Right atrium auricular region (tissue), 2 donors: ENCODE results near the gene LRRK1. TPM values are rescaled to one million over a fixed set of nuclear protein-coding genes. Genes with fewer than 3 reads are reported as not detected.

Experiments
- DNase-seq: peaks from one replicate; pipeline ENCODE4 v3.0.0-alpha.2; 2019; ENCODE audit warnings: low spot score
- H3K27ac ChIP-seq, 2 donors: fragments of 200-600 bp; sonication (generic); 1 replicate in 1 of 2; 2 replicates in 1 of 2; pipeline ENCODE4 v1.5.1; 2016 to 2019
- H3K27me3 ChIP-seq, 2 donors: fragments of 200-600 bp; sonication (generic); one replicate each; pipeline versions ENCODE4 v1.5.1 to v1.6.0; 2017 to 2019
- H3K36me3 ChIP-seq: fragments of 200-600 bp; sonication (generic); one replicate; pipeline ENCODE4 v1.5.1; 2016
- H3K4me1 ChIP-seq, 2 donors: fragments of 200-600 bp; sonication (generic); one replicate each; pipeline versions ENCODE4 v1.5.1 to v1.6.0; 2017 to 2019
- H3K4me3 ChIP-seq, 2 donors: fragments of 200-600 bp; sonication (generic); 1 replicate in 1 of 2; 2 replicates in 1 of 2; pipeline ENCODE4 v1.5.1; 2017 to 2019; ENCODE audit warnings: mild to moderate bottlenecking in 1 of 2, moderate library complexity in 1 of 2
- H3K9me3 ChIP-seq, 2 donors: fragments of 200-600 bp; sonication (generic); one replicate each; pipeline ENCODE4 v1.5.1; 2019
- CTCF ChIP-seq, 2 donors: fragments of 200-600 bp; sonication (generic); IDR thresholded peaks; one replicate each; pipeline ENCODE4 v1.5.1; 2019; ENCODE audit warnings: antibody characterized with exemption in 2 of 2
- total RNA-seq, 2 donors: library from RNA; depleted of rRNA; stranded (reverse); fragments of >200 nt; gene quantifications; one replicate each; pipeline ENCODE4 v1.1.0, GENCODE V29; 2016

LRRK1 gene
- total RNA-seq, 2 donors from 2014 or later = 1.9 to 4.4 TPM

- no peak overlapping the region for H3K4me3 ChIP-seq
- no peak for DNase-seq
- peaks cover 0 to 14% of the 10 kb centered on the region in 2 donors for H3K4me1 ChIP-seq
- TF ChIP-seq CTCF (IDR thresholded peaks at IDR 0.05) = no peak
- H3K9me3 ChIP-seq = no peaks in the 10 kb centered on the region
- no peaks in the 10 kb centered on the region for H3K36me3 ChIP-seq
- H3K27me3 ChIP-seq = no peaks in the 10 kb centered on the region
- H3K27ac ChIP-seq = no peak overlapping the region
Measured at GRCh38 chr15:101063212-101063611, 144.1 kb downstream of the LRRK1 start.

GRCh38 chr15:101063891-101064794 is 145.0 kb downstream of the LRRK1 start:
- H3K4me3 ChIP-seq = no peak overlapping the region
- DNase-seq = peak; percentile 74
- no peaks in the 10 kb centered on the region for H3K36me3 ChIP-seq
- no peak for TF ChIP-seq CTCF (IDR thresholded peaks at IDR 0.05)
- H3K27ac ChIP-seq = peak overlapping the region; percentile 13 to 19
- peaks cover 0 to 14% of the 10 kb centered on the region in 2 donors for H3K4me1 ChIP-seq
- no peaks in the 10 kb centered on the region for H3K27me3 ChIP-seq
- H3K9me3 ChIP-seq = no peaks in the 10 kb centered on the region

GRCh38 chr15:101064795-101065569 is 145.8 kb downstream of the LRRK1 start:
- H3K27ac ChIP-seq = no peak overlapping the region
- no peak for TF ChIP-seq CTCF (IDR thresholded peaks at IDR 0.05)
- peaks cover 0 to 15% of the 10 kb centered on the region in 2 donors for H3K4me1 ChIP-seq
- no peak for DNase-seq
- no peaks in the 10 kb centered on the region for H3K36me3 ChIP-seq
- H3K9me3 ChIP-seq = no peaks in the 10 kb centered on the region
- H3K4me3 ChIP-seq = no peak overlapping the region
- H3K27me3 ChIP-seq = no peaks in the 10 kb centered on the region

GRCh38 chr15:101065570-101066221 is 146.5 kb downstream of the LRRK1 start:
- Histone ChIP-seq H3K4me1 (peaks cover 0 to 22% of the 10 kb centered on the region in 2 donors), H3K27me3 (no peaks in the 10 kb centered on the region), H3K36me3 (no peaks in the 10 kb centered on the region), H3K27ac (no peak overlapping the region), H3K9me3 (no peaks in the 10 kb centered on the region), H3K4me3 (no peak overlapping the region)
- no peak for TF ChIP-seq CTCF (IDR thresholded peaks at IDR 0.05)
- DNase-seq = no peak

GRCh38 chr15:101066501-101067408 is 147.6 kb downstream of the LRRK1 start:
- Histone ChIP-seq H3K27ac (no peak overlapping the region), H3K36me3 (no peaks in the 10 kb centered on the region), H3K4me1 (peaks cover 0 to 29% of the 10 kb centered on the region in 2 donors), H3K9me3 (no peaks in the 10 kb centered on the region), H3K4me3 (no peak overlapping the region), H3K27me3 (no peaks in the 10 kb centered on the region)
- TF ChIP-seq CTCF (IDR thresholded peaks at IDR 0.05) = no peak
- DNase-seq = no peak
